Stimulated activated CD8-positive, alpha-beta memory T cell treated with anti-CD3 and anti-CD28 coated beads, Interleukin-2, amount 100 ng/mL, for 48 hours (primary cell): ENCODE results near the gene CTLA4.
A peak's percentile ranks its signal among the peaks of the same experiment; 100 is the strongest.

ENCODE experiments used
- DNase-seq, 2 donors: peaks; one replicate each; pipeline ENCODE4 v3.0.0-alpha.2; 2020; ENCODE audit warnings: low read depth in 2 of 2

CTLA4 gene

DNA sequence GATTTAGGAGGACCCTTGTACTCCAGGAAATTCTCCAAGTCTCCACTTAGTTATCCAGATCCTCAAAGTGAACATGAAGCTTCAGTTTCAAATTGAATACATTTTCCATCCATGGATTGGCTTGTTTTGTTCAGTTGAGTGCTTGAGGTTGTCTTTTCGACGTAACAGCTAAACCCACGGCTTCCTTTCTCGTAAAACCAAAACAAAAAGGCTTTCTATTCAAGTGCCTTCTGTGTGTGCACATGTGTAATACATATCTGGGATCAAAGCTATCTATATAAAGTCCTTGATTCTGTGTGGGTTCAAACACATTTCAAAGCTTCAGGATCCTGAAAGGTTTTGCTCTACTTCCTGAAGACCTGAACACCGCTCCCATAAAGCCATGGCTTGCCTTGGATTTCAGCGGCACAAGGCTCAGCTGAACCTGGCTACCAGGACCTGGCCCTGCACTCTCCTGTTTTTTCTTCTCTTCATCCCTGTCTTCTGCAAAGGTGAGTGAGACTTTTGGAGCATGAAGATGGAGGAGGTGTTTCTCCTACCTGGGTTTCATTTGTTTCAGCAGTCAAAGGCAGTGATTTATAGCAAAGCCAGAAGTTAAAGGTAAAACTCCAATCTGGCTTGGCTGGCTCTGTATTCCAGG lies at the start of gene CTLA4:
Gene CTLA4, plus strand, starts transcription at position 211 of the 640 bp plus-strand sequence. Its CDS starts 172 bp downstream, at position 383.
- DNase-seq, result no peak

DNA sequence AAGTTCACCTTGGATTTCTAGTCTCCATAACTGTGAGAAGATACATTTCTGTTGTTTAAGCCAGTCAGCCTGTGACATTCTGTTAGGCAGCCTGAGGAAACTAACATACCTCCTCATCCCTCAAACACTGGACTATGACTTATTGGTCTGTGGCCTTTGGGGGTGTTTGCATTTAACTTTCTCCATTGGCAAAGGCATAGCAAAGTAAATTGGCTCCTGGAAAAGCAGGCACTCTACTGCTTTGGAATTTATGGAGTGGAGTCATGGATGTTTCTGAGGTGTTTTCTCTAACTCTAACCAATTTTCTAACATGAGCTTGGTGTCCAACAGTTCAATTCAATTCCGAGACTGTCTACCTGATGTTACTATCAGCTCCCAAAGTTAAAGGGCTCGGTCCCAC lies 48.9 kb upstream of the CTLA4 start:
- DNase-seq, result no peak

GRCh38 chr2:203819434-203820133 lies 48.0 kb upstream of the CTLA4 start:
- no peak for DNase-seq

- no peak for DNase-seq
Observed at GRCh38 chr2:203820969-203821368, 46.6 kb upstream of the CTLA4 start.

- DNase-seq, result no peak
Observed at GRCh38 chr2:203822240-203822639, 45.3 kb upstream of the CTLA4 start.

DNA sequence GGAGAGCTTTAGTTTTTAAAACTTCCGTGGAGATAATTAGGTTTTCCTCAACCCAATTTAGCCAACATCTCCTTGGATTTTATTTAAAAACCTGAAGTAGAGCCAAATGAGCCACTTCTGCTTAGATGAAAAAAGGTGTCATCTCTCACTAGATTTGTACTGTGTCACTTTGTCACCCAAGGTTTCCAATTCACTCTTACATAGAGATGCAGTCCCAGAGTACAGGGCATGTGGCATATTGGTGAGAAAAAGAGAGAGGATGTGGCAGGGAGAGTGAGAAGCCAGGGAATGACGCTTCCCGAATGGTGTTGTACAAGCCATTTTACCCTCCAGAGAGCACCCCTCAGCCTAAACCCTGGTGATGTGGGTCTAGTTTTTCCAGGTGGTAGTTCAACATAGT lies 44.4 kb upstream of the CTLA4 start:
- DNase-seq, result no peak

DNA sequence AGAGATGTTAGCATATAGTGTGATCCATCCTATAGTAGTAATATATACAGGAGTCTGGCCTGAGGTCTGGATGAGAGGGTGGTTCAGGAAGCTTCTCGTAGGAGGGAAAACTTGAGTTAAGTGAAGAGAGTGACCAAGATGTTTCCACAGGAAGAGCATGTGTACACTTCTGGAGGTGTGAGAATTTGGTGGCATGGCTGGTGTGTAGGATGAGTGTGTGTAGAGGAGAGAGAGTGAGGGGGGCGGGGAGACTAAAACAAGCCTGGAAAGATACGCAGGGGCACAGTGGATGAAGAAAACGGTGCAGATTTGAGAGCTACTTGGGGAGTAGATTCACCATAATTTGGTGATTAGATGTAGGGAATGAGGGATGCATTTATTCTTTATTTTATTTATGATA lies 43.5 kb upstream of the CTLA4 start:
- DNase-seq, result no peak

DNA sequence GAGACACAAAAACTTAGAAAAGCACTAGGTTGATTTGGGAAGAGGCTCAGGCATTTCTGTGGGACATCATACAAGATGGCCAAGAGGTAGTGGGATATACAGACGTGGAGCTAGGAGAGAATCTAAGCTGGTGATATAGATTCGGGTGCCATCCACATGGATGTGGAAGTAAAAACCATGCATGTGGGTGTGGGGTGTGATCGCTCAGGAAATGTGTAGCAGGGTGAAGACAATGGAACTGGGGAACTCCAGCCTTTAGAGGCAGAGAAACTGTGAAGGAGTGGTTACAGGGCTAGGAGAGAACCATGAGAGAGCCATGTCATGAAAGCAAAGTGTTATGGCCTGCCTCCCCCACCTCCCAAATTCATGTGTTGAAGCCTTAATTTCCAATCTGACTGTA lies 43.0 kb upstream of the CTLA4 start:
- DNase-seq, result no peak

GRCh38 chr2:203826704-203827103 lies 40.9 kb upstream of the CTLA4 start:
- no peak for DNase-seq

- DNase-seq, result peak; percentile 38 to 52
Observed at GRCh38 chr2:203830304-203831055, 37.1 kb upstream of the CTLA4 start.

DNA sequence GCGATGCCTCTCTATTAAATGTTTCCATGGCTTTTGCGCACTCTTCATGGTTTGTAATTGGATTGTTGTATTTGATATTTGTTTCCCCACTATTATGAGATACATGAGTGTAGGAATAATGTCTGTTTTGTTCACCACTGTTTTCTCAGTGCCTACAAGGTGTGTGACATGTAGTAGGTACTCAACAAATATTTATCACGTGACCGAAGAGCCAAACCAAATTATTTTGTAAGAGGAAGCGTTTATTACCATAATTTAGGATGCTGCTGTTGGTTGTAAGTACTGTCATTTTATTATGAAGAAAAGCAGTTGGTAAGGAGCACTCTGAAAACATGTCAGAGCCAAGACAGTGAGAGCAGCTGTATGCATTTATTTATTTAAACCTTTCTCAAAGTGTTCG lies 32.2 kb upstream of the CTLA4 start:
- DNase-seq, result no peak

GRCh38 chr2:203835892-203836800 lies 31.4 kb upstream of the CTLA4 start:
- no peak for DNase-seq

DNA sequence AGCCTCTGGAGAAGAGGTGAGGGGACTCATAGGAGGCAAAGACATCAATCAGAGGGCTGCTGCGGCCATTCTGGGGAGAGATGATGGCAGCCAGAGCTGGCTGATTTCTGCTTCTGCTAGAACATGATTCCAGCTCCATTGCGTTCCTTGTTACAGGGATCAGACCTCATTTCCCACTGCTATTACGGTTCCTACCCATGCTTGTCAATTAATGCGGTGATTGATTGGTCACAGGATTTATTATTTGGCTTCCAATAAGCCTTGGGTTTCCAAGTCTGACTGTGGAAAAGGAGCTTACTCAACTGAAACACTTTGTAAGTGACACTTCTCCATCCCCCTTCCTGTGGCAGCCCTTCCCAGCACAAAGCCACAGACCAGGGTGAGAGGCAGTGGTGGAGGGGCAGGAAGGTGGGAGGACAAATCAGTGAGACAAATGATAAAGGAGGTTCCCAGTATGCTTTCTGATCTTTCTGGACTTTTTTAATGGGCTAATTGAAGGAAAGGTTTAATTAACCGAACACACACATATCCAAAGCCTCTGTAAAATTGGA lies 26.8 kb upstream of the CTLA4 start:
- DNase-seq, result no peak

- DNase-seq, result no peak
Observed at GRCh38 chr2:203841654-203842053, 25.9 kb upstream of the CTLA4 start.

- no peak for DNase-seq
Observed at GRCh38 chr2:203842373-203842772, 25.2 kb upstream of the CTLA4 start.

DNA sequence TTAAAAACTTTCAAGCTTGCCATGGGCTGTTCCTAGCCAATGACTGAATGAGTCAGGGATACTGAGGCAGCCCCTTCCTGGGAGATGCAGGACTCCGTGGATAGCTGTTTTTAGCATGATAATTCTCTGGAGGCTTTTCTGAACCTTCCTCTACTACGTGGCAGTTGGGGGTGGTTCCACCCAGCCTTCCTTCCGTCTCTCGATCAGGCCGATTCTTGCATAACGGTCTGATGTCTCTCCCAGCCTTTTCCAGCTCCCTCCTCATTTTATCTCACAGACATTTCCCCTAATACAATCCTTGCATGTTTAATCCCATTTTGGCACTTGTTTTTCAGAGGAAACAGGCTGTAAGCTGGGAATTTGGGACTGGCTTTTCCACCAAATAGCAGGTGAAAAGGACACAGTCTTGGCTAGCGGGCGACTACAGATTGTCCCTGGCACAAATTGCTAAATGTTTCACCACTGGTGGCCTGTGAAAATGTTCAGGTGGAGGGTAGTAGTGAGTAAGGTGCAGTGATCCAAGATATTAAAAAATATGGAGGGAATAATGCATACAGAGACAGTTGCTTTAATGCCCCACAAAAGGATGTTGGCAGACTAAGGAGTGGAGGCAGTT lies 21.0 kb upstream of the CTLA4 start:
- DNase-seq, result no peak

DNA sequence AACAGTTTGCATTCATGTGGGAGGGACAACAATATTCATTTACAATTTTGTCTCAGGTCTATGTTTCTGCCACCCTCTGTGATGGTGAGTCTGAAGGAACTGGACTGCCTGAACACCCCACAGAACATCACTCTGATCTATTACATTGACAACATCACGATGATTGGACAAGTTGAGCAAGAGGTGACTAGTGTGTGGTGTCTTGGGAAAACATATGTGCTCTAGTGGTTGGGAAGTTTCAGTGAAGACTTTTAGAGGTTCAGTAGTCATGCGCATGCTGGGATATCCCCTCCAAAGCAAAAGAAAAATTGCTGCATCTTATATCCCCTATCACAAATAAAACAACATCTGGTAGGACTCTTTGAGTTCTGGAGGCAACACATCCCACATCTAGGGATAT lies 18.6 kb upstream of the CTLA4 start:
- no peak for DNase-seq

- DNase-seq, result no peak
Observed at GRCh38 chr2:203852760-203853159, 14.8 kb upstream of the CTLA4 start.

- DNase-seq, result no peak
Observed at GRCh38 chr2:203853271-203853670, 14.3 kb upstream of the CTLA4 start.

DNA sequence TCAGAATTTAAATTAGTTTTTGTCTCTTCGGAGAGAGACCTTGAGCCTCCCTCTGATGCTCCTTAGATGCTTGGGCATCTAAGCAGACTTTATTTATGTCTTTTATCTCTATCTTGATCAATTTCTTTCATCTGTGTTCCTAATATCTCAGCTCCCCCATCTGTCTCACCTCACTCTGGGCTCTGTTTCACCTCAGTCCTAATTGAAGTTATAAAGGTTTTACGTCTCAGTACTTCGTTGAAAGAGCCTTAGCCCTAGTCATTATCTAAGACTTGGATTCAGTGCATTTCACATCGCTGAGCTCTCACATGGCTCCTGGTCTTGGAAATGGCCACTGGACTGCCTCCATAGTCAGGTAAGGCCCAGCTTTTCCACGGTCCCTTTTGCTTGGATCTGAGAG lies 13.8 kb upstream of the CTLA4 start:
- no peak for DNase-seq

DNA sequence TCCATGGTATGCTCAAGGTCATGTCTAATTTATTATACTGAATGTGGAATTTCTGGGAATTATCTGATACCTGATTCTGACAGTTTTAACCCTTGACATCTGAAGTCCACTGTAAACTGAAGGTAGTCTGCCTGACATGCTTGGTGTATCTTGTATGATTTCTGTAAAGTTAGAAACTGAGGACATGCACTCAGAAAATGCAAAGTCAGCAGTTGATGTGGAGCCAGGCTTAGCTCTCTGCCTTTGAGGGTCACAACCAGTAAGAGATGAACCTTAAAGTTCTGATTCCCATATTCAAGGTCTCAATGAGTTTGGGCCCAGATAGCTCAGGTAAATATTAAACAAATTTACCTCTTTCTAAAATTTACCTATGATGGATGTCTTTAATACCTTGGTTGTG lies 12.3 kb upstream of the CTLA4 start:
- no peak for DNase-seq
